Cardiac muscle cell (in vitro differentiated cells and primary cell): ENCODE measurements around the gene C4orf50. TPM values are rescaled to one million over a fixed set of nuclear protein-coding genes. Genes with fewer than 3 reads are reported as not detected.

ENCODE experiments used
- DNase-seq, 2 donors: peaks; one replicate each; pipeline versions ENCODE4 v3.0.0 to v3.0.0-alpha.2; 2010 to 2017; ENCODE audit warnings: low read depth in 1 of 2, low spot score in 1 of 2
- H3K27ac ChIP-seq: fragments of 200-600 bp; sonication (generic); 2 replicates; pipeline ENCODE4 v1.5.1; 2016
- H3K27me3 ChIP-seq: fragments of 200-600 bp; sonication (generic); 2 replicates; pipeline ENCODE4 v1.6.0; 2016; ENCODE audit warnings: control low read depth
- H3K36me3 ChIP-seq: fragments of 200-600 bp; sonication (generic); 2 replicates; pipeline ENCODE4 v1.5.1; 2016; ENCODE audit warnings: control low read depth
- H3K4me1 ChIP-seq: fragments of 200-600 bp; sonication (generic); 2 replicates; pipeline ENCODE4 v1.8.1; 2017; ENCODE audit warnings: low read depth, mild to moderate bottlenecking, mixed run types
- H3K4me3 ChIP-seq: fragments of 200-600 bp; sonication (generic); 2 replicates; pipeline ENCODE4 v1.5.1; 2016; ENCODE audit warnings: mild to moderate bottlenecking
- H3K9me3 ChIP-seq: fragments of 200-600 bp; sonication (generic); 2 replicates; pipeline ENCODE4 v1.5.1; 2017; ENCODE audit warnings: low read depth, mild to moderate bottlenecking, control low read depth
- polyA plus RNA-seq: library from polyadenylated mRNA; unstranded; fragments of >200 nt; fragmentation: Nextera tagmentation; extraction: Ambion mirVana; gene quantifications from 2 replicates; pipeline ENCODE4 v1.2.1, GENCODE V29; 2016
- total RNA-seq: library from RNA; depleted of rRNA; stranded (reverse); fragments of >200 nt; gene quantifications from 2 replicates; pipeline ENCODE4 v1.2.3, GENCODE V29; 2016
- TF ChIP-seq, protein P1 (sequence below): IDR thresholded peaks from 2 replicates; pipeline ENCODE4 v1.5.1; 2012; ENCODE audit warnings: low read depth, mild to moderate bottlenecking, low read length

C4orf50 gene
- total and polyA plus RNA-seq, 2 experiments from 2014 or later, result 0.15 TPM; not detected in 1

- TF ChIP-seq, protein P1, sequence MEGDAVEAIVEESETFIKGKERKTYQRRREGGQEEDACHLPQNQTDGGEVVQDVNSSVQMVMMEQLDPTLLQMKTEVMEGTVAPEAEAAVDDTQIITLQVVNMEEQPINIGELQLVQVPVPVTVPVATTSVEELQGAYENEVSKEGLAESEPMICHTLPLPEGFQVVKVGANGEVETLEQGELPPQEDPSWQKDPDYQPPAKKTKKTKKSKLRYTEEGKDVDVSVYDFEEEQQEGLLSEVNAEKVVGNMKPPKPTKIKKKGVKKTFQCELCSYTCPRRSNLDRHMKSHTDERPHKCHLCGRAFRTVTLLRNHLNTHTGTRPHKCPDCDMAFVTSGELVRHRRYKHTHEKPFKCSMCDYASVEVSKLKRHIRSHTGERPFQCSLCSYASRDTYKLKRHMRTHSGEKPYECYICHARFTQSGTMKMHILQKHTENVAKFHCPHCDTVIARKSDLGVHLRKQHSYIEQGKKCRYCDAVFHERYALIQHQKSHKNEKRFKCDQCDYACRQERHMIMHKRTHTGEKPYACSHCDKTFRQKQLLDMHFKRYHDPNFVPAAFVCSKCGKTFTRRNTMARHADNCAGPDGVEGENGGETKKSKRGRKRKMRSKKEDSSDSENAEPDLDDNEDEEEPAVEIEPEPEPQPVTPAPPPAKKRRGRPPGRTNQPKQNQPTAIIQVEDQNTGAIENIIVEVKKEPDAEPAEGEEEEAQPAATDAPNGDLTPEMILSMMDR, result no peak
- no peak overlapping the region for H3K27ac ChIP-seq
- H3K4me3 ChIP-seq, result no peak overlapping the region
- H3K36me3 ChIP-seq, result no peaks in the 10 kb centered on the region
- H3K27me3 ChIP-seq, result no peaks in the 10 kb centered on the region
- H3K4me1 ChIP-seq, result no peaks in the 10 kb centered on the region
- H3K9me3 ChIP-seq, result no peaks in the 10 kb centered on the region
- DNase-seq, result no peak
Observed at GRCh38 chr4:5960252-5960880, 57.9 kb downstream of the C4orf50 start.

DNA sequence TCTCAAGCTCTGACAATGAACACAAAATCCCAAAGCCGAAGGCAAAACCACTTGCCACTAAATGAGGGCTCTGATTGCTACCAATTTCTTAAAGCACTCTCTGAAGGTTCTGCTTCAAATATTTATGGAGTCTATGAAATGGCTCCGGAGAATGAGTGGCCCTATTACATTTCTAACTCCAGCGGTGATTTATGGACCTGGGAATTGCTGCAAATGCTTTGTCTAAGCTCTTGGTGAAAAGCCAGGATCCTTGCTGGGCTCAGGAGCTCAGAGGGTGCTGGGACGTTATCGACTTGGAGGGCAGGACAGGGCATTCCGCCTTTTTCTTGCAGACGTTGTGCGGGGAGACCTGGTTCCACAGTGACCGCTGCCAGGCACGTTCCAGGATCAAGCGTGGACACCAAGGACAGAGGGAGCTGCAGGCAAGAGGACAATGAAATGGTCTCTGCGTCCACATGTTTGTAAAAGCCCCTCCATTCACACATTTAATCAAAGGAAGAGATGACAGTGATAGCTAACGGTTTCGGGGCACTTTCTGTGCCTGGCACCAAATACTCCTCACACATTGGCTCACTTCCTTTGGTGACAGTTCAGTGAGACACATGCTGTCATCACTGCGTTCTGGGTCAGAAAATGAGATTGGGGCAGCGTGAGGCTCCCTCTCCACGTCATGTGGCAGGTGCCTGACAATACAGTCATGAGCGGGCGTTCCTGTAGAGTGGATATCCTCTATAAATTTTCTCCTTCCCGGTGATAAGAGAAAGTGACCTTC is 58.8 kb downstream of the C4orf50 start:
- no peak overlapping the region for H3K27ac ChIP-seq

DNA sequence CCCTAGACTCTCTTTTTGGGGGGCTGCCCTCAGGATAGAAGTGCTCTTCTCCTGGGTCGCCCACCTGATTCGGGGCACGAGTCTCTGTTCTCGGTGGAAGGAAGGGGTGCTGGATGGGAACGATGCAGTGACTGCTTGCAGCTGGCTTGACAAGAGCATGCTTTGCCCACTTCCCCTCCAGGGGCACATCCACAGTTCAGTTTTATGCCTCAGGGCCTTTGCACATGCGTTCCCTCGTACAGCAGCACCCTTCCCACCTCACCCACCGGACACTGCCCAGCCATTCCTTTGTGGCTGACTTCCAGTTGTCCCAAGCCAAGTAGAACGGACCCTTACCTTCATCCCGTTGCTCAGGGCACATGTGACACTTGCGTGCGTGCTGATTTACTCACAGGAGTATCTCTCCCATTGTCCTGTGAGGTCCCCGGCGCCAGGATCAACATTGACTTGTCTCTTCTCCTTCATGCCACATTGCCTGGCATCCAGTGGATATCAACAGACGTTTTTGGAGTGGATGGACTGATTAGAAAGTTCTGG is 60.0 kb downstream of the C4orf50 start:
- Histone ChIP-seq H3K9me3 (no peaks in the 10 kb centered on the region), H3K27ac (no peak overlapping the region), H3K4me1 (no peaks in the 10 kb centered on the region), H3K4me3 (no peak overlapping the region), H3K27me3 (no peaks in the 10 kb centered on the region), H3K36me3 (no peaks in the 10 kb centered on the region)
- TF ChIP-seq, protein P1, result no peak
- no peak for DNase-seq

More for the DNA sequence above, 58.8 kb downstream of the C4orf50 start:
- Histone ChIP-seq H3K4me1 (no peaks in the 10 kb centered on the region), H3K27me3 (no peaks in the 10 kb centered on the region), H3K4me3 (no peak overlapping the region), H3K9me3 (no peaks in the 10 kb centered on the region), H3K36me3 (no peaks in the 10 kb centered on the region)
- TF ChIP-seq, protein P1, result no peak
- DNase-seq, result no peak

- Histone ChIP-seq H3K27me3 (no peaks in the 10 kb centered on the region), H3K27ac (no peak overlapping the region), H3K36me3 (no peaks in the 10 kb centered on the region), H3K4me3 (no peak overlapping the region), H3K4me1 (no peaks in the 10 kb centered on the region), H3K9me3 (no peaks in the 10 kb centered on the region)
- TF ChIP-seq, protein P1, result no peak
- no peak for DNase-seq
Observed at GRCh38 chr4:5957076-5957475, 61.2 kb downstream of the C4orf50 start.

DNA sequence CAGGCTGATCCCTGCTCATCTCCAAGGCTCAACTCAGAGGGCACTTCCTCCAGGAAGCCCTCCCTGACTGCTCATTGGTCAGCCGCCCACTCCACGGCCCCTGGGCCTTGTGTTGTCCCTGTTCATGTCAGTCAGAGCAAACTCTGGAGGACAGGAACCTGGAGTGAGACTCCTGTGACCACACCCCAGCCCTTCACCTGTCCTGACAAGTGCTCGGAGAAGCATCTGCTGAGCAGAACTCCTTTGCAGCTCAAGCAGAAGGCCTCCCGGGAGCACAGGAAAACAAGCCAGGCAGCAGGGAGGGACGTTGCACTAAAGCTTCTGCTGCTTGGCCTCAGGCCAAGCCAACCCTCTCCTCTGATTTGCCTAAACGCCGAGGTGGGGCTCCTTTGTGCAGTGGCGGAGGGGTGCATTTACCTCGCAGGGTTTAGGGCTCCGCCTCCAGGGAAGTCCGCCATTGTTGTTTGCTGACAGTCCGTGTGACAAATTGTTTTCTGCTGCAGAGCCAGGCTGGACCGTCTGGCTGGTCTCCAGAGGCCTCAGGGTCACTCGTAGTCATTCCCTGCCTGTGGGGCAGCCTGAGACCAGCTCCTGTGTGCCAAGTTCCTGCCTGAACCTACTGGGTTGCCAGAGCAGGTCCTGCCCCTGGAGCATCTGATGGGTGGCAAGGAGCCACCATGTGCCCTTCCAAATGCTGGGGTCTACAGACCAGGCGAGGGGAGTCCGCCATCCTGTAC is 61.8 kb downstream of the C4orf50 start:
- Histone ChIP-seq H3K36me3 (no peaks in the 10 kb centered on the region), H3K9me3 (no peaks in the 10 kb centered on the region), H3K4me1 (no peaks in the 10 kb centered on the region), H3K27me3 (no peaks in the 10 kb centered on the region), H3K4me3 (no peak overlapping the region), H3K27ac (no peak overlapping the region)
- DNase-seq, result no peak
- TF ChIP-seq, protein P1, result no peak
